NCI-H1105 (cell line): ENCODE results near the gene PMEPA1.

ENCODE experiments used
- DNase-seq: peaks from one replicate; lab custom pipeline; 2025; lab: John Stamatoyannopoulos, UW

PMEPA1 gene

GRCh38 chr20:57736738-57737347, 27.0 kb upstream of the PMEPA1 start:
- DNase-seq, result no peak

DNA sequence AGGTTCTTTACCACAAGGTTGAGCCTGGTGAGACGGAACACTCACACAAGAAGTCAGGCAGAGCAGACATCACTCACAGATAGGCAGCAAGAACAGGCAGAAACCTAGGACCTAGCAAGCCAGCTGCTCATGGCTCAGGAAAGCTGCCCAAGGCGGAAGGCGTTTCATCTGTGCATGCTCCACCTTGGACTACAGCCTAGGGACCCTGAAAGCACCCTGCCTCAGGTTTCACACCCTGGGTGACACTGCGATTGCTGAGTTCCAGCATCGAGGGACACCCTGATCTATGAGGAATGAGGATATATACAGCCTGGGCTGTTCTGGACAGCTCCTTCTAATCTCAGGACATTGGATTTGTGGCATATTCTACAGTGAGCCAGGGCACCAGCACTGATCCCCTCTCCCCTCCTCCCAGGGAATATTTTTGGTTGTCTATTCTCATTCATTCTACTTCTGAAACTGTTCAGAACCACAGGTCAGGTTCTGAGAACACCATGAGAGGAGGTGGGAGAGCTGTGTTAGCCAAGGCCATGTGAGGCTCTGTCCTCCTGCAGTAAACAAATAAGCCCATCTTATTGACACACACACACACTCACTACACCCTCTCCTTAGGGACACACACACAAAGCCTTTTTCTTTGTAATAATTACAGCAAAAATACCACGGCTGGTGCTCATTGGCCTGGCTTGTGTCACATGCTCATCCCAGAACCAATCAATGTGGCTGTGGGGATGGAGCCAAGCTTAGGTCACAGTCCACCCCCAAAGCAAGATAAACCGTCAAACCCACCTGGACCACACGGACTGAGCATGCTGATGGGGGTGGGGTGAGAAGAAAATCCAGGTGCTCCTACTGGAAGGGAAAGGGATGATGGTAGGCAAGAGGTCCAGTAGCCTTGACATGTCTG, 26.3 kb upstream of the PMEPA1 start:
- DNase-seq, result no peak

DNA sequence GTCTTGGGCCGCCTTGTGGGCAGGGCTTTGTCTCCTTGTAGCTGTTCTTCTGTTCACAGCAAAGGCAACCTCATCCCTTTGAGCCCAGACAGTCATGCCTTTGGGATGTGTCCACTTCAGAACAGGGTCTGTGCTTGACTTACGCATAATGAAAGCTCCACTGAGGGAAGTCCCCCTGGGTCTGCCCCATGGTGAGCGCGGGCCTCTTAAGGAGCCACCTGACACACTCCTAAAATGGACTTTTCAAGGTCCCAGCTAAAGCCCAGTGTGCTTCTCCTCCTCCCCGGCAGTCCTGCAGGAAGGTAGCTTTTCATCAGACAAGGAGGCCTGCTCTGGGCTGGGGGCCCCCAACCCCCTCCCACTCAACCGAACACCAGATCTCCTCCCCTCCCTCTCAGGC, 24.9 kb upstream of the PMEPA1 start:
- DNase-seq, result no peak

GRCh38 chr20:57732226-57732625, 22.4 kb upstream of the PMEPA1 start:
- no peak for DNase-seq

DNA sequence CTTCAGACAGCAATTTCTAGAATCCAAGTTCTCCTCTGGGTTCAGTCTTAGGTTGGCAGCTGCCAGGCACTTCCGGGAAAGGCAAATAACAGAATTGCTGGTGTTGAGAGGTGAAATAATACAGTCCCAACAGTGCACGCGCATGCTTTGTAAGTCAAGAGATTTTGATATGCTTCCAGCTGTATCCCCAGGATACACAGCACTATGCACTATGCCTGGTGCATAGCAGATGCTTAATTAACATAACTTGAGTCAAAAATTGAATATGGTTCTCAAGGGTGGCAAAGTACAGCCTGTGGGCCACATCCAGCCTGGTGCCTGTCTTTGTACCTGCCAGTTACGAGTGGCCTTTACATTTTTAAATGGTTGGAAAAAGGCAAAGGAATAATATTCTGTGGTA, 18.9 kb upstream of the PMEPA1 start:
- no peak for DNase-seq

- DNase-seq, result no peak
Measured at GRCh38 chr20:57727863-57728262, 18.0 kb upstream of the PMEPA1 start.

DNA sequence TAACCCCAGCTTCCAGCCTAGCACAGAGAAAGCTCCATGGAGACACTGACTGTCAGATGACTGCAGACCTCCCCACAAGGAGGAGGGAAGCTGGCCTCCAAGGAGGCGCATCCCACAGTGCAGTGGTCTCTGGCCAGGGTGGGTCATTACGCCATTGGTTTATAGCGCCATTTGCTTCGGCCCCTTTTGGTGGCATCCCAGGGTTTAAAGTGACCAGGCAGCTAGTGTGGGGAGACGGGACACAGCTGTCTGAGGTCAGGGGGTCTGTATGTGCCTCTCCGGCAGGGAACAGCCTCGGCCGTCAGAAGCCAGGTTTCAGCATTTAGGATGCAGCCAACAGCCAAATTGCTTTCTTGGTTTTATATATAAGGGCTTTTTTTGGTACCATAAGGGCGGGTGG, 15.8 kb upstream of the PMEPA1 start:
- DNase-seq, result no peak

DNA sequence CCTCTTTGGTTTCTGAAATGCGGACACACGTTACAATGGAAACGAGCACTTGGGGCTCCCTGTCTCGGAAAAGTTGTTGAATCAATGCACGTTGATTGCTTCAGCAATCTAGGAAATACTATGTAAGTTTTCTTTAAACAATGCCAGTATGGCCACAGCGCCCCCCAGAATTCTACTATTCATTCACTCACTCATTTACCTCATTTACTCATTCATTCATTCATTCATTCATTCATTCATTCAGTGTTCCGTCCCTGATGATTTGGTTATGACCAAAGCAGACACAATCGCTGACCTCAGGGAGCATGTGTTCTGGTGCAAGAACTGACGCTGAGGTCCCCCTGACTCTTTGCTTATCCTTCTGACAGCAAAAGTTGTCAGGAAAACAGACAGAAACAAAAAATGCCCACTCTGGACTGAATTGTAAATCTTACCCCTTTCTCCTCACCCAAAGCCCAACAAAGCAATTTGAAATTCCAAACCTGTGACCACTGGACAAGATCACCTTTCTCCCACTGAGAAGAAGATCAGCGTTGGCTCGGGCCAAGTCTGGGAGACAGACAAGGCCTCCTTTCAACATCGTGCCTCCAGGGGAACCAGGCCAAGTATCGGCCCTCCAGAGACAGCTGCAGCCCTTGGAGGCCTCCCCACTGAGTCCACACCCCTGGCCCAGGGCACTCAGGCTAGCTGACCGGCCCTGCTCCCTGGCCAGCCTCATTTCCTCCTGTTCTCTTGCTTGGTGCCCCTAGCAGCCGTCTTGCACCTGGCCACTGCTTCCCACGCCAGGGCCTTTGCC, 15.0 kb upstream of the PMEPA1 start:
- DNase-seq, result no peak

DNA sequence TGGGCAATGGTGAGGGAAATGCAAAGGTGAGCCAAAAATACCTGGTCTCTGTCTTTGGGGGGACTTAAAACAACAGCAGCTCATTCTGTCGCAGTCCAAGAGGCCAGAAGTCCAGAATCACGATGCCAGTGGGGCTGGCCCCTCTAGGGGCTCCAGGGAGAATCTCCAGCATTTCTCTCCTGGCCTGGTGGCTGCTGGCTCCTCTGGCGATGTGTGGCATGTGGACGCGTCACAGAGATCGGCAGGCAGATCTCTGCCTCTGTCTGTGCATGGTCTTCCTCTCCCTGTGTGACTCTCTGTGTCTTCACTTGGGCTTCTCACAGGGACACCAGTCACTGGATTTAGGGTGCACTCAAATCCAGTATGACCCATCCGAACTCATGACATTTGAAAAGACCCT, 14.0 kb upstream of the PMEPA1 start:
- DNase-seq, result no peak

- DNase-seq, result no peak
Measured at GRCh38 chr20:57719951-57720350, 10.1 kb upstream of the PMEPA1 start.

DNA sequence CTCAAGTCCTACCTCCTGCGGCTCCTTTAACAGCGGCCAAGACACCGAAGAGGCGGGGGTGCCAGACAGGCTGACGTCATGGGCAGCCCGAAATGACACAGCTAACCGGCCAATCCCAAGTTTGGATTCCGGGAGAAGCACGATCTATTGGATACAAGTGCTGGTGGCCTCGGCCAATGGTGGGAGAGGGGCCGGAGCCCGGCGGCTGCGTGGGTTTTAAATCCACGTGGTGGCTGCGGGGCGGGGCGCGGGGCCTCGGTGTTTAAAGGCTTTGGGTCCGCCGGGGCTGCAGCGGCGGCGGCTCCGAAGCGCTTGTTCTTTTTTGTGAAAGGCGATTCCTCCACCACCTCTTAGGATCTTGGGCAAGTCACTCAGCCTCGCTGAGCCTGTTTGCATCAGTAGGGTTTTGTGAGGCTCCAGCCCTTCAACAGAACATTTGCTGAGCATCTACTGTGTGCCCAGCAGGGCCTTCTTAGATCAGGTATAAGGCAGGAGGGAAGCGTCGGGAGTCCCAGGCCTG, 8.7 kb upstream of the PMEPA1 start:
- peak; percentile 96 for DNase-seq

GRCh38 chr20:57717797-57718196, 8.0 kb upstream of the PMEPA1 start:
- no peak for DNase-seq

DNA sequence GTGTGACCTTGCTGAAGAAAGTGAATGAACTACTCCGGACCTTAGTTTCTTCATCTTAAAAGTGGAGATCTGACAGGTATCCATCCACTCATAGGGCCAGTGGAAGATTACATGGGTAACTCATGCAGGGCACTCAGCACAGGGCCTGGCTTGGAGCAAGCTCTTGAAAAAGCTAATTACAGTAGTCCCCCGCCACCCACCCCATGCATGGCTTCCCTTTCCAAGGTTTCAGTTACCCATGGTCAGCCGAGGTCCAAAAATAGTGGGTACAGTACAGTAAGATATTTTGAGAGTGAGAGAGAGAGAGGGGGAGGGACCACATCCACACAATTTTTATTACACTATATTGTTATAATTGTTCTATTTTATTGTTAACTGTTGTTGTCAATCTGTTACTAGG, 7.1 kb upstream of the PMEPA1 start:
- DNase-seq, result no peak

- no peak for DNase-seq
Measured at GRCh38 chr20:57716202-57716601, 6.4 kb upstream of the PMEPA1 start.

DNA sequence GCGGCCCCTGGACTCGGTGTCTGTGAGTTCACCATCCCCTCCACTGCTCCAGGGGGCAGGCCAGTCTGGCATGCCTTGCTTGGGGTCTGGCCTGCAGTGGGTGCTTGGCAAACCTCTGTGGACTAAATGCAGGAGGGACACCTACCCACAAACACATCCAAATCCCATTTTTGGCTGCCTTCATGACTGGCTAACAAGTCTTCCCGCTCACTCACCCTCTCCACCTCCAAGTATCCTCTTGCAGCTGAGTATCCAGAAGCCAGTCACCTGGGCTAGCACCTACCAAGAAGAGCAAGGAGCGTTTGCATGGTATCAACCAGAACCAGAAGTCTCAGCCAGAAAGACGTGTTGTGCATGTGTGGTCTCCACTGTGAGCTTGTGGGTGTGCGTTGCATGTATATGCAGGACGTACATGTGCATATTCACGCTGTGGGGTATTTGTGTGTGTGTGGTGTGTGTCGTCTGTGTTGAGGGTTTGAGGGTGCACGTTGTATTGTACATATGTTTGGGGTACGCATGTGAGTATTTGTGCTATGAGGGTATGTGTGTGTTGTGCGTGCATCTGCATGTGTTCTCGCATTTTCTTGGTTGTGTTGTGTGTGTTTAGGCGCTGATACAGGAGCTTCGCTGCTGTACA, 5.6 kb upstream of the PMEPA1 start:
- no peak for DNase-seq

DNA sequence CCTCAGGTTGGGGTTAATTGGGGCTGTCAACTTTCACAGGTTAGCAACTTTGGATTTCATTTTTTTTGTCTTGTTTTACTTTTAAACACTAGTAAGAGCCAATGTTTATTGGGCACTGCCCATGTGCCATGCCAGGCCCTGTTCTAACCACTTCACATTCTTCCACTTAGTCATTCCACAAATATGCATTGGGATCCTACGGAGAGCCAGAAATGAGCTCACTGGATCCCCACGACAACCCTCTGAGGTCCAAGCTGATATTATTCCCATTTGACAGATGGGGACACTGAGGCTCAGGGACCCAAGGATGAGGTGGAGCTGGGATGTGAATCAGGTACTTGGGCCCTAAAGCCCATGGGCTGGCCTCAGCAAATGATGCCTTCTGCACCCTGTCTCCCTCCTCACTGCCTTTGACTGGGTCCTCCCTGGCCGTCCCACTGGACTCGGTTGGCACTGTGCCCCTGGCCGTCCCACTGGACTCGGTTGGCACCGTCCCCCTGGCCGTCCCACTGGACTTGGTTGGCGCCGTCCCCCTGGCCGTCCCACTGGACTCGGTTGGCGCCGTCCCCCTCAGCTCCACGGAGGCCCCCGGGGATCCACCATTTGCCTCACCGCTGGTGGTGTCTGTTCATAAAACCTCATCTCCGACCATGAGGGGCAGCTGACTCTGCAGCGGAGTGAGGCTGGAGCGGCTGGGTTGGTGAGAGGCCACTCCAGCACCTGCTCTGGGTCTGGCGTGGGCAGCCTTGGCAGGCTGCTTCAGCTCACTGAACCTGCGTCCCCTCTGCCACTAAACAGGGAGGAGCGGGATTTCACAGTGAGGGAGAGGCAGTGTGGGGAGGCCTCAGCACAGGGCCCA, 4.8 kb upstream of the PMEPA1 start:
- no peak for DNase-seq

GRCh38 chr20:57713951-57714350, 4.1 kb upstream of the PMEPA1 start:
- DNase-seq, result no peak

GRCh38 chr20:57713505-57713903, 3.7 kb upstream of the PMEPA1 start:
- DNase-seq, result no peak

- DNase-seq, result no peak
Measured at GRCh38 chr20:57712851-57713504, 3.2 kb upstream of the PMEPA1 start.

DNA sequence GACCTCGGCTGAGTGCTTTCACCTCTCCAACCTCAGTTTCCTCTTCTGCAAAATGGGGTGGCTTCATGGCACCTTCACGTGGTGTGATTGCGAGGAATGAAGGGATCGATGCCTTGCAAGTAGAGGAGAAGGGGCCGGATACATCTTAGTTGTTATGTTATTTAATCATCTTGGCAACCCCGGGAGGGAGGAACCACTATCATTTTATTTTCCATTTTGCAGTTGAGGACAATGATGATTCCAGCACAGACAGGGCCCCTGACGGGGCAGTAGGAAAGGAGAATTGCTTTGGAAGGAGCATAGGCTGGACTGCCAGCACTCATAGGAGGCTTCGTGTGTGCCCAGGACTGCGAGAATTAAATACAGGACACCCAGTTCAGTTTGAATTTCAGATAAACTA, 2.5 kb upstream of the PMEPA1 start:
- DNase-seq, result no peak

DNA sequence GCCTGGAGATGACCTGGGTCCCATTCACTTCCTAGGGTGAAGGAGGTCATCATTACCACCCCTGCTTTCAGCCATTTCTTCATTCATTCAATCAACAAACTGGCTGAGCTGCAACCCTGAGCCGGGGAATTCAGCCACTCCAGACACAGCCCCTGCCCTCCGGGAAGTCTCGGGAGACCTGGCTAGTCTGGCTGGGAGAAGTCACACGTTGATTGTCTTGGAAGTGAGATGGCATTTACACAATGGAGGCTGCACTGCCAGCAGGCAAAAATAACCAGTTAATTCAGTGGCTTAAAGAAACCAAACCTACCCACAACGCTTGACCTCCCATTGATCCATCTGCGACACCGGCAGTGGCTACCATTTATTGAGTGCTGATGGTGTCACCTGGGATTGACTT, 2.0 kb upstream of the PMEPA1 start:
- DNase-seq, result no peak
